Measurements from ENCODE around the gene BCL7C.
"Not testable (repeated sequence)": the region's sequence is repeated elsewhere in the genome, so short reads cannot be mapped to it uniquely, and the experiment has no call there.

The BCL7C gene

GRCh38 chr16:30893744-30894539 lies at the start of gene BCL7C:
TSS of gene BCL7C (minus strand) at chr16:30894077. CDS start at chr16:30893944, 133 bp downstream.
- no peak for FAIRE-seq

- no peak for FAIRE-seq
Measured at GRCh38 chr16:30942426-30942806, 48.5 kb upstream of the BCL7C start.

- no peak for FAIRE-seq
Measured at GRCh38 chr16:30941600-30942425, 47.9 kb upstream of the BCL7C start.

GRCh38 chr16:30939571-30939970 lies 45.7 kb upstream of the BCL7C start:
- FAIRE-seq: not testable (repeated sequence)

- no peak for FAIRE-seq
Measured at GRCh38 chr16:30937692-30938091, 43.8 kb upstream of the BCL7C start.

- FAIRE-seq: no peak
Measured at GRCh38 chr16:30934827-30935557, 41.1 kb upstream of the BCL7C start.

- no peak for FAIRE-seq
Measured at GRCh38 chr16:30931068-30931650, 37.3 kb upstream of the BCL7C start.

- no peak for FAIRE-seq
Measured at GRCh38 chr16:30930160-30930571, 36.3 kb upstream of the BCL7C start.

GRCh38 chr16:30929167-30929566 lies 35.3 kb upstream of the BCL7C start:
- FAIRE-seq: no peak

- no peak for FAIRE-seq
Measured at GRCh38 chr16:30928390-30928789, 34.5 kb upstream of the BCL7C start.

GRCh38 chr16:30927789-30928378 lies 34.0 kb upstream of the BCL7C start:
- FAIRE-seq: no peak

GRCh38 chr16:30926937-30927788 lies 33.3 kb upstream of the BCL7C start:
- no peak for FAIRE-seq

- FAIRE-seq: no peak
Measured at GRCh38 chr16:30925995-30926811, 32.3 kb upstream of the BCL7C start.

- FAIRE-seq: no peak
Measured at GRCh38 chr16:30925632-30925987, 31.7 kb upstream of the BCL7C start.

- FAIRE-seq: no peak
Measured at GRCh38 chr16:30924913-30925631, 31.2 kb upstream of the BCL7C start.

GRCh38 chr16:30924076-30924912 lies 30.4 kb upstream of the BCL7C start:
- no peak for FAIRE-seq

GRCh38 chr16:30923554-30924075 lies 29.7 kb upstream of the BCL7C start, which contains the start of gene FBXL19:
TSS of gene FBXL19 (plus strand) at chr16:30923572. CDS start at chr16:30925755, 2,183 bp downstream.
- no peak for FAIRE-seq

- FAIRE-seq: peak; percentile 98
Measured at GRCh38 chr16:30922960-30923535, 29.2 kb upstream of the BCL7C start.
